GM19239 (cell line): ENCODE data around the gene LAMTOR5.
"Not testable (repeated sequence)": the region's sequence is repeated elsewhere in the genome, so short reads cannot be mapped to it uniquely, and the experiment has no call there.

Source experiments
- DNase-seq: peaks from one replicate; pipeline ENCODE4 v3.0.0; 2011; ENCODE audit warnings: low spot score; ENCODE audit not compliant: insufficient read length
- FAIRE-seq: peaks from 2 replicates; lab custom pipeline; 2011; peaks lifted over from hg19 to GRCh38; lab: Jason Lieb, UNC

The LAMTOR5 gene

DNA sequence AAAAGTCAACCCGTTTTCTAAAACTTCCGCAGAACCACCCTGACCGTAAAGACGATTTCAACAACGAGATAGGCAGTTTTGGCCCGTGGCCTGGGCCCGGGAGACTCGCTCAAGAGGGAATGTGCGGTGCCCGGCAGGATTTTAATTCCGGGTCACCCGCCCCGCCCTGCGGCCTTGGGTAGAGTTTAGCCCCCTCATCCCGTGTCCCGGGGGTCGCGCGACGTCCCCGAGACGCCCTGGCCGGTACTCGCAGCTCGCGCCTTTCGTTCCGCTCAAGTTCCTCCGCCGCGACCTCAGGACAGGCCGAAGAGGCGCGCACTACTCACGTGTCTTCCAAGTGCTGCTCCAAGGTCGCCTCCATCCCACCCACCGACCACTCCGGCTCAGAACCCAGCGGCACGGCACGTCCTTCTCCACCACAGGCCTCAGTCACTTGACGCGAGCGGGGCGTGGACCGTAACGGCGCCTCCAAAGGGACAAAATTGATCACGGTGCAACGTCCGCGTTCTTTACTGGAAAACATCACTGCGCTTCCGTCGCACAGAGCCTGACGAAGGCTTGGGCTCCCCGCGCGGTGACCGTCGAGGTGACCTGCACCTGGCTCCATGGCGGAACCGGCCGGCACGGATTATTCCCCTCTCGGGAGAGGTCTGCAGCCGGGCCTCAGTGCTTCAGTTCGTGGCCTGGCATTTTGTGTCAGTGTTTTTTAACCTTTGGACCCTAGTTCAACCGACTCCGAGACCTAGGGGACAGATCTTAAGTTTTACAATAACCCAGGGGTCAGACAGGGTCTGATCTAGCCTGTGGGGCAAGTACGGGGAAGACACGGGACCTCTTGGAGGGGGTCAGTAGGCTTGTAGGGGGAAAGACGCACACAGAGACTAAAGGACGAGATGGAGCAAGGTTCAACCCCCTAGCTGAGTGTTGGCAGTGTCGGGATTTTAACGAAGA lies at the start of gene LAMTOR5:
LAMTOR5 (minus strand) TSS at position 435 of the 951 bp plus-strand sequence; CDS start at position 361, 74 bp downstream.
- DNase-seq (peak; percentile 73), FAIRE-seq (peak; percentile 99)

DNA sequence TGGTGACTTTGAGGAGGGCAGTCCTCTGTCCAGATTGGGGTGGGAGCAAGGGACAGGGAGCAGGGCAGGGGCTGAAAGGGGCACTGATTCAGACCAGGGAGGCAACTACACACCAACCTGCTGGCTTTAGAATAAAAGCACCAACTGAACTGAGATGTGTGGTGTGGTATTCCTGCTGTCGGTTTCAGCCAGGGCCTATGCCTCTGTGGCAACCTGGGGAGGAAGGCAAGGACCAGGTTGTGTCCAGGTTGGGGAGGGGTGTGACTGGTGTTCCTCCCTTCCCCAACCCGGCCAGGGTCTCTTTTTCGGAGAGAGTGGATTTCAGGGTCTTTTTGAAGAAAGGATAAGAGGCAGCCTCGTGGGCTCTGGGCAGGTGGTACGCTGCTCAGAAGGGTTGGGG lies 49.7 kb upstream of the LAMTOR5 start:
- no peak for DNase-seq
- FAIRE-seq, result no peak

DNA sequence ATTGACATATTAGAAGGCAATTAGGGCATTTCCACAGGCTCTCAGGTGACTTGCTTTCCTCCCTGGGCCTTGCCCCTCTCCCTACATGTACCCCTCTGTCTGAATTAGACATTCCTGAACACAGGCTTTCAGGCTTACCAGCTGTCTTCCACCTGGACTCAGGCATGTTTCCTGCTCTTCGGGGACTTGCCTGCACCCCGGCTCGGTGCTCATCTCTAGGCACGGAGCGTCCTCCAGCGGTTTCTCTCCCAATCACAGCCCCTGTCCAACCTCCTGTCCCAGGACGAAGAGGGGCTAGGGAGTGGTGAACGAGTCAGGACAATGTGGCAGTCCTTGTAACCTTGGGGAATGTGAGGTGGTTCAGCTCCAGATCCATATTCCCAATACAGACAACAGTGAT lies 47.7 kb upstream of the LAMTOR5 start:
- no peak for FAIRE-seq

DNA sequence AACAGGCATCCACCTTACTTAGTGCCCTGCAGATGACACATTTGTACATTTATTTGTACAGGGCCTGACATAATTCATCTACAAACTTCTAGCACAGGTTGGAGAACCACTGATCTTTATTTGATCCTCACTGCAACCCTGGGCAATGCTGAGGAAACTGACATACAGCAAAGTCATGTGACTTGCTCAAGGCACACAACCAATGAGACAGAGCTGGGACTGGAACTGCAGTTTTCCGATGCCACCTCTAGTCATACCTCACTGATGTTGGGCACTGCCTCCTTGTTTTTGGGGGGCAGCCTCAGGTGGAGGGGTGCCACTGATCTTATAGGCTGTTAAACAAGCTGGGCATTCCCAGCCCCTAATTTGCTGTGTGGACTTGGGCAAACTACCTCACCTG lies 46.8 kb upstream of the LAMTOR5 start:
- FAIRE-seq (no peak), DNase-seq (no peak)

More for the DNA sequence above, 47.7 kb upstream of the LAMTOR5 start:
- no peak for DNase-seq

DNA sequence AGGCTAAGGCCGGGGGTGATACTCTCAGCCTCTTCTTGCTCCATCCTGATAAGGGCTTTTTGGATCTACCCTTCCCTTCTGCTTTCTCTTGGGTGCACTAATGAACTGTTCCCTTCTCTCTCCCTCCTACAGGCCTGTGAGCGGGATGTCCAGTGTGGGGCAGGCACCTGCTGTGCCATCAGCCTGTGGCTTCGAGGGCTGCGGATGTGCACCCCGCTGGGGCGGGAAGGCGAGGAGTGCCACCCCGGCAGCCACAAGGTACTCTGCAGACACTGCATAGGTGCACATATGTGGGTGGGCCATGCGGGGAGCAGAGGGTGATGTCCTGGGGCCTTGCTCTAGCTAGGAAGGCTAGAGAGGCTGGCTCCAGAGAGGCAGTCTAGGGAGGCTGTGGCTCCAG lies 46.3 kb upstream of the LAMTOR5 start:
- FAIRE-seq, result no peak
- DNase-seq, result no peak

DNA sequence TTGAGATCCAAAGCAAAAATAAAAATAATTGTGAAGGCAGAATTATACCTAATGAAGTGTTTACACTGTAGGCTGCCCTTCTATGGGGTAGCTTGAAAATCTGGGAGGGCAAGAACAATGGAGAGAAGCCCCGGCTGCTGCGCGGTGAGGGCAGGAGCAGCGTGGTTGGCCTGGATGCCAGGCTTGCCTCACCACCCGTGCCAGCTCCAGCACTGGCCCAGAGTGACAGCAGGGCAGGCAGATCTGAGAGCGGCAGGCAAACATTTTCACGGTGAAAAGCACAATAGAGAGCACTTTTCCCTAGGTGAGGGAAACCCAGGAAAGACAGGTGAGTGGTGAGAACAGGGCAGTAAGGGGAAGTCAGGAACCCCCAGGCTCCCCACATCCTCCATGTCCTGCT lies 44.8 kb upstream of the LAMTOR5 start:
- no peak for DNase-seq
- no peak for FAIRE-seq

DNA sequence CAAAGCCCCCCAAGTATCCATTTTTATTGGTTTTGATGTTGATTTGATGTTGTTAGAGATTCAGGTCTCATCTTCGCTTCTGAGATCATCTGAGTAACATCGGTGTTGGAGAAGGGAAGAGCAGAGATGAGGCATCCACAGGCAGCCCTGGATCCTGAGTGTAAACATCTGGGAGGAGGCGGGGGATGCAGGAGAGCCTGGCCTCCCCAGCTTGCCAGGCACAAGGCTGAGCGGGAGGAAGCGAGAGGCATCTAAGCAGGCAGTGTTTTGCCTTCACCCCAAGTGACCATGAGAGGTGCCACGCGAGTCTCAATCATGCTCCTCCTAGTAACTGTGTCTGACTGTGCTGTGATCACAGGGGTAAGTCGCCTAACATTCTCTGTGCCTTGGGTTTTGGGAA lies 43.4 kb upstream of the LAMTOR5 start, which contains the start of gene PROK1:
PROK1 (plus strand) TSS at position 221 of the 400 bp plus-strand sequence; CDS start at position 289, 68 bp downstream.
- FAIRE-seq (no peak), DNase-seq (no peak)

DNA sequence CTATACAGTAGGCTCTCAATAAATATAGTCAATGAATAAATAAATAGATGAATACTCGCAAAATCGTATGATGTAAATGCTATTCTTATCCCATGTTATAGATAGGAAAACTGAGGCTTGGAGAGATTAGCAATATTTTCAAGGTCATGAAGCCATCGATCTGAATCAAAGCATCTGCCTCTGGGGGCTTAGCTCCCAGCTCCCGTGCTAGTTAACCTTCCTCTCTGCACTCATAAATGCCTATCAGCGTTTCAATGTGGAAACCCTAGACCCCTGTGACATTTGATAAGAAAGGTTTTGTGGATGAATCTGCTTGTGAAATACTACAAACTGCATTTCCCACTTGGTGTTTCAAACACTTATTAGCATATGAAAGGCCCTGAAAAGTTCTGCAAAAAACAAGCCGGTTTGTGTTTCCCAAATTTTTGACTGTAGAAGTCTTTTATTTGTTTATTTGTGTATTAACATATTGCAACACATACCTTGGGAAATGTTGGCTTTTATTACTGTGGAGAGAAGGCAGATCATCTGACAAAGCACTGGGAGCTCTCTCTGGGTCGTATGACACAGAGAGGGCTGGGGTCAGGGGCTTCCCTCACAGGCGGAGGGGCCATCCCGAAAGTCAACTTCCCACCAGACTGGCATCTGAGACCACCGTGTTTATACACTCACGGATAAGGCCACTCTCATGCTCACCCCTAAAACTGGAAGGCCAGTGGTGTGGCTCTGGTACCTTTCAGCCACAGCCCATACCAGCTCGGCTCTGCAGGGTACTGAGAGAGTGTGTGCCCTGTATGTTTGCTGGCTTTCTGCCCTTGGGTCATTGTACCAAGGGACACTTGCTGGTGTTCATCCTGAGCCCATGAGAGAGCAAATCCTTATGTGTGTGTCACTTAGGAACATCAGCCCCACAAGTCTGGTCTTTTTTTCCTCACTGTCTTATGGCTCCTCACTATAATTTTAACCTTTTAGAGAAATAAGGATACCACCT lies 42.5 kb upstream of the LAMTOR5 start:
- DNase-seq, result no peak
- no peak for FAIRE-seq

DNA sequence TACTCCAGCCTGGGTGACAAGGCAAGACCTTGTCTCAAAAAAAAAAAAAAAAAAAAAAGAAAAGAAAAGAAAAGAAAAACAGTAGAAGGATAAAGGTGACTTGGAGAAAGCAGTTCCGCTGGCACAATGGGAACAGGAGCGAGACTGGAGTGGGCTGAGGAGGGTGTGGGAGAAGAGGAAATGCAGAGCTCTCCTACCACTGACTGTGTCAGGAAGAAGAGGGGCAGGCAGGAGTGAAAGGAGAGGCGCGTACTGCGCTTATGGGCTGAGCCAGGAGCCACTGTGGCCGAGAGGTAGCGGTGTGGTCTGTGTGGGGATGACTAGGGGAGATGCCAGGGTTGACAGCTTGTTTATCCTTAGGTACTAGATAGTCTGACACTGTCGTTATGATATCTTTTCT lies 37.1 kb upstream of the LAMTOR5 start:
- DNase-seq, result no peak
- no peak for FAIRE-seq

DNA sequence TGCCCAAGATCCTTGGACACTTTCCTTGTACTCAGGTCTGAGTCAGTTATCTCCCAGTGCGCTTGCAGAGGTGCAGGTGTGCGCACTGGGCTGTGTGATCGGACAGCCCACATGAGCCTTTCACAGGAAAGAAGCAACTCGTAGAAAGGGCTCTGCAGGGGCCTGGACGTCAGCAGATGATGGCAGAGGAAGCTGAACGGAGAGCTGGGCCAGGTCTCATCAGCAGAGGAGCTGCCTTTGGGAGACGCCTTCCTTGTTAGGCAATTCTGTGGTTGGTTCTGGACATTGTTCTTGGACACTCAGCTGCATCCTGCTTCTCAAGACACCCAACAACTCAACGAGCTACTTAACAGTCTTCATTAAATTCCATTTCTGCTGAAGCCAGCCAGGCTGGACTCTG lies 36.0 kb upstream of the LAMTOR5 start:
- no peak for DNase-seq

DNA sequence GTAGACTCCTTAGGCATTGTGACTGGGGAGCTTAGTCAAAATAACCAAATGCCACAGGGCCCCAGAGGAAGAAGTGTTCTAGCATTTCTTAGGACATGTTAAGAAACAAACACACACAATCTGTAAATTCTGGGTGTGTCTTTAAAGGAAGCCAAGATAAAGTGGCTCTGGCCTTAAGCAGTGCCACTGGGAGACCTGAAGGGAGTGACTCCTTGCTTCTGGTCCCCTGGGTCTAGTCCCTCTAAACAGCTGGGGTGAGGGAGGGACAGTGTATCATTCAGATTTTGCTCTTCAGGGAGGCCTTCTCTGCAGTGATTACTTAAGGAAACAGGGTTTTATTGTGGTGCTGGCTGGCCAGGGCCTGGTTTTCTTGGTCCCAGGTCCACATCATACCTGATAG lies 34.4 kb upstream of the LAMTOR5 start:
- FAIRE-seq (no peak), DNase-seq (no peak)

More for the DNA sequence above, 36.0 kb upstream of the LAMTOR5 start:
- no peak for FAIRE-seq

DNA sequence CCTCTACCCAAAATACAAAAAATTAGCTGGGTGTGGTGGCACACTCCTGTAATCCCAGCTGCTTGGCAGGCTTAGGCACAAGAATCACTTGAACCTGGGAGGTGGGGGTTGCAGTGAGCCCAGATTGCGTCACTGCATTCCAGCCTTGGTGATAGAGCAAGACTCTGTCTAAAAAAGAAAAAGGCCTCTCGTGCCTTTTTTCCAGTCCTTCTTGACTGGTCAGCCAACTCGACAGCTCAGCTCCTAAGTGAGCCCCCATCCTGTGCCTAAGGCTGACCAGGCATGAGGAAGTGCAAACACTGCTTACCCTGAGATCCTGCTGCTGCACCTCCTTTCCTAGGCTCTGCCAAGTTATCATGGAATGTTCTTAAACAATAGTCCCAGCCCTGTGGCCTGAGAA lies 33.4 kb upstream of the LAMTOR5 start:
- DNase-seq (no peak), FAIRE-seq (no peak)

DNA sequence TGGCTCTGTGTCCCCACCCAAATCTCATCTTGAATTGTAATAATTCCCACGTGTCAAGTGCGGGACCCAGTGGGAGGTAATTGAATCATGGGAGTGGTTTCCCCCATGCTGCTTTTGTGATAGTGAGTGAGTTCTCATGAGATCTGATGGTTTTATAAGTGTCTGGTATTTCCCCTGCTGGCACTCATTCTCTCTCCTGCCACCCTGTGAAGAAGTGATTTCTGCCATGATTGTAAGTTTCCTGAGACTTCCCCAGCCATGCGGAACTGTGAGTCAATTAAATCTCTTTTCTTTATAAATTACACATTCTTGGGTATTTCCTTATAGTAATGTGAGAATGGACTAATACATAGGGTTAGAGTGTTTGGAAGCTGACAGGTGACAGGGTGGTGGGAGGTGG lies 32.4 kb upstream of the LAMTOR5 start:
- not testable (repeated sequence) for DNase-seq, FAIRE-seq

DNA sequence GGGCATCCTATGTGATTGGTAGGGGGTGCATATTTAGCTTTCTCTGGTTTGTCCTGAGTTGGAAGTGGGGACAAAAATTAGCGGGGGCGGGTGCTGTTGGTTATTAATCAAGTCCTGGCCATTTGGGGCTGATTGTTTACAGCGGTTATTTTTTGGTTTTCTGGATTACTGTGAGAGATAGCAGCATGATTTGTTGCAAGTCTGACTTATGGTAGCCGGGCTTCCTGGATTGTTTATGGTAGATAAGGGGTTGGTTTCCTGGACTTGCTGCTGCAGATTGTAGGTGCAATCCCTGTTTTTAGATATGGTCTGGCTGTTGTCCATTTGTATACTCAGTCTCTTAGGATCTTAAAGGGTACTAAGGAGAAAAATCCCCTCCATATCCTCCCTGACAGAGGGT lies 31.4 kb upstream of the LAMTOR5 start:
- DNase-seq, result no peak
- FAIRE-seq, result no peak

DNA sequence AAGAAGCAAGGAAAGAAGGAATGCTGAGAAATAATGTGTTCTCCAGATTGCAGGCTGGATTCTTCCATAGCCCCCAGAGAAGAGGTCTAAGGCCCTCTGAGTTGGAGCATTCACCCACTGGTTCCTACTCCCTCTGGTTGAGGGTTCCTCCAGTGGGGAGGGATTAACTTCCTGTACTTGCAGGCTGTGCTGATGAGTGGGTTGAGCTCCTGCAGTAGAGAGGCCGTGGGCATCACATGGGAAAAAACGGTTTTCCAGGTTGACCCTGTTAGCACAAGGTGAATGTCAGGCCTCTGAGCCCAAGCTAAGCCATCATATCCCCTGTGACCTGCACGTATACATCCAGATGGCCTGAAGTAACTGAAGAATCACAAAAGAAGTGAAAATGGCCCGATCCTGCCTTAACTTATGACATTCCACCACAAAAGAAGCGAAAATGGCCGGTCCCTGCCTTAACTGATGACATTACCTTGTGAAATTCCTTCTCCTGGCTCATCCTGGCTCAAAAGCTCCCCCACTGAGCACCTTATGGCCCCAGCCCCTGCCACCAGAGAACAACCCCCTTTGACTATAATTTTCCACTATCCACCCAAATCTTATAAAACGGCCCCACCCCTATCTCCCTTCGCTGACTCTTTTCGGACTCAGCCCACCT lies 30.3 kb upstream of the LAMTOR5 start:
- FAIRE-seq, DNase-seq: not testable (repeated sequence)

DNA sequence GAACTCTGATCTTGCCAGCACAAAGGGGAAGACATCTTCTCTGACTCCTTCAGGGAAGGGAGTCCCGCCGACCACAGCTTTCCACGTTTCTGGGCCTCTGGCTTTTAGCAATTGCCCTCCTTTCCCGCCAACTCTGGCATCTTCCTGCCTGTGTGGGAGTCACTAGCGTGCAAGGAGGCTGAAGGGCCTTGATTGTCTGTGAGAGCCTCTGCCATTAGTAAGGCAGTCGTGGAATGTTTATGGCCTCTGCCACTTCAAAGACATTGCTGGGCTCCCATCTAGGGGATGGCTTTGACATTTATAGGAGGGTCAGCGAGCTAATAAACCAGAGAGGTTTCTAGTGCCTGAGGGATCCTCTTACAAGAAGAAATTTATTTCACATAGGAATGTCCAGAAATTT lies 29.1 kb upstream of the LAMTOR5 start:
- no peak for DNase-seq
- no peak for FAIRE-seq

DNA sequence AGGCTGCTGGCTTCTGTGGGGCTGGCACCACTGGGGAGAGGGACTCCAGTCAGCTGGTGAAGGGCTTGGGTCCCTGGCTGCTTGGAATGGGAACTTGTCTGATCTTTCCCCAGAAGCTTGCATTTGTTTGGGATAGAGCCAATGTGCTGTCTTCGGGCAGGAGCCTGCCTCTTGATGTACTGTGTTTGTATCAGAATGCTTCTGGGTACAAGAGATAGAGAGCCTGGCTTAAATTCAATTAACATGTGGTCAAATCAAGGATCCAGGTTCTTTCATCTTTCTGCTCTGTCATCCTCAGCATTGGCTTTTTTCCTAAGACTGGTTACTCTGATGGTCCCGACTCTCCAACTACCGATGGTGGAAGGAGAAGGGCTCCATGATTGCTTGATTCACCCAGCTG lies 27.5 kb upstream of the LAMTOR5 start:
- DNase-seq, result no peak
- no peak for FAIRE-seq

DNA sequence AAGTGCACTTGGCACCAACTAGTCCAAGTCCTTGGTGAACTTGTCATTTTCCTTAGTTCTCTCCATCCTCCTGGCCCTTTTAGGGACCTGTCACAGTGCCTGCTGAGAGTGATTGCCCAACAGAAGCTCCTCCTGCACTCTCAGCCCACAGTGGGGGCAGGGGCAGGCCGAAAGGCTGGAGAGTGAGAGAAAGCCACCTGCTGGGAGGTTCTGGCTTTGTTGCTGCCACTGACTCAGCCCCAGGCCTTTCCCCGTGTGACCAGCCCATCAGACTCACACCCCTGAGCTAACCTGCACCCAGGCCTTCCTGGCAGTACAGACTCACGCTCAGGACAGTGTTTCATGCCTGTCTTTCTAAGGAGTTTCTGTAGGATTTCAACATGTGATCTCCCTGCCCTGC lies 26.3 kb upstream of the LAMTOR5 start:
- no peak for FAIRE-seq
- DNase-seq, result no peak

DNA sequence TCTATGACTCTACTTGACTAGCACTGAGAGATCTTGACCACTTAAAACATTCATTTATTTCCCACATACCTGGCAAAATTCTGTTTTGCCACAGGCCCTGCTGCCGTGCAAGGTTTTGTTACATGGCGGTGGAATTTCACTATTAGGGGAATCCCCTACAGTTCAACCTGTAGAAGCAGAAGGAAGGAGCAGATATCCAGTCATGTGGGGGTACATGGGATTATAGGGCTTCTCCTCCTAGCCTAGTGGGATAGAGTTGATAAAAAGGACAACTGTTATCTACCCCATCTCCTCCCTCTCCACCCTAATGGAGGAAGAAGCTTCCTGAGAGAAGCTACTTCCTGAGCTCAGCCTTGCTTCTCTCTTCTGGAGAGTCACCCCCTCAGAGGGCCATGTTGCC lies 25.7 kb upstream of the LAMTOR5 start:
- DNase-seq (no peak), FAIRE-seq (no peak)

DNA sequence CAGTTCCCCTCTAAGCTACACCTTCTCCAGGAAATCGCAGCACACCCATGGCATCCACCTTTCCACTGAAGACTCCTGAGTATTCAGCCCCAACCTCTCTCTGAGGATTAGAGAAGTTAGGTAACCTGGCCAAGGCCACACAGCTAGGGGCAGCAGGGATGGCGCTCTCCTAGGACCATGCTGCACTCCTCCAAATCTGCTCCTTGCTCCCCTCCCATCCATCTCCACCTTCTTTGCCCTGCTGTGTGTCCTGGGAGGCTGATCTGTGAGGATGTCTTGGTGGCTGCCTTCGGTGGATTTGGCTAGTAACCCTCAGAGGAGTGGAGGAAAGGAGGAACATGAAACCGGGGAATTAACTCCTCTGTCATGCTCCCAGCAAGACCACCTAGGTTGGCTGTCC lies 23.4 kb upstream of the LAMTOR5 start:
- FAIRE-seq (no peak), DNase-seq (no peak)
